ENCODE data around the gene MYL6B. TPM values are rescaled to one million over a fixed set of nuclear protein-coding genes. Genes with fewer than 3 reads are reported as not detected.
"Not testable (repeated sequence)": the region's sequence is repeated elsewhere in the genome, so short reads cannot be mapped to it uniquely, and the experiment has no call there.

The MYL6B gene
- total and polyA plus RNA-seq, 2 experiments from 2014 or later, result 80.6 to 83.9 TPM

- Histone ChIP-seq H3K27ac (no peak overlapping the region), H3K79me2 (peaks cover 11% of the 10 kb centered on the region), H3K9me3 (ENCODE audit: low read depth) (no peaks in the 10 kb centered on the region), H3K4me3 (no peak overlapping the region), H4K20me1 (ENCODE audit: insufficient read depth, poor library complexity, severe bottlenecking) (no peaks in the 10 kb centered on the region), H3K4me2 (no peak overlapping the region), H2AFZ (peak overlapping the region; percentile 72), H3K9me2 (replicated peaks; ENCODE audit: insufficient read depth) (no peaks in the 10 kb centered on the region), H3K4me1 (ENCODE audit: insufficient read depth) (peaks cover under 1% of the 10 kb centered on the region), H3K27me3 (no peaks in the 10 kb centered on the region), H3K36me3 (replicated peaks; ENCODE audit: insufficient read depth, low read depth) (no peaks in the 10 kb centered on the region)
- WGBS (ENCODE audit: low lambda C conversion rate, missing lambda C conversion rate), result 46% methylated on average over 1 of the region's 1 CpG
- DNase-seq (ENCODE audit: low spot score), result peak; percentile 92
- TF ChIP-seq EZH2 (IDR thresholded peaks at IDR 0.05; ENCODE audit: borderline replicate concordance), result no peak
- TF ChIP-seq EZH2phosphoT487 (IDR thresholded peaks at IDR 0.05; ENCODE audit: low read depth, severe bottlenecking, unreplicated experiment), result no peak
- TF ChIP-seq CTCF (IDR thresholded peaks at IDR 0.05; ENCODE audit: poor library complexity), result peak; percentile 88
These were observed 40.7 kb downstream of the MYL6B start for GRCh38 chr12:56193025-56193578.

- DNase-seq (ENCODE audit: low spot score), result peak; percentile 62
- not testable (repeated sequence) for H3K4me3 ChIP-seq; H3K4me2 ChIP-seq; H3K4me1 ChIP-seq (ENCODE audit: insufficient read depth); H3K27me3 ChIP-seq; H3K27ac ChIP-seq; H3K9me2 ChIP-seq (replicated peaks; ENCODE audit: insufficient read depth); H3K79me2 ChIP-seq; H2AFZ ChIP-seq; H3K36me3 ChIP-seq (replicated peaks; ENCODE audit: insufficient read depth, low read depth); H4K20me1 ChIP-seq (ENCODE audit: insufficient read depth, poor library complexity, severe bottlenecking); H3K9me3 ChIP-seq (ENCODE audit: low read depth)
- WGBS (ENCODE audit: low lambda C conversion rate, missing lambda C conversion rate), result 68% methylated on average over 11 of the region's 11 CpGs
These were observed 44.6 kb downstream of the MYL6B start for GRCh38 chr12:56196818-56197550.

GRCh38 chr12:56197921-56198635, 45.7 kb downstream of the MYL6B start:
- DNase-seq (ENCODE audit: low spot score), result no peak
- no peaks in the 10 kb centered on the region for H3K9me2 ChIP-seq (replicated peaks; ENCODE audit: insufficient read depth)
- no peaks in the 10 kb centered on the region for H3K36me3 ChIP-seq (replicated peaks; ENCODE audit: insufficient read depth, low read depth)
- H4K20me1 ChIP-seq (ENCODE audit: insufficient read depth, poor library complexity, severe bottlenecking), result no peaks in the 10 kb centered on the region
- no peaks in the 10 kb centered on the region for H3K27me3 ChIP-seq
- no peaks in the 10 kb centered on the region for H3K79me2 ChIP-seq
- H3K4me3 ChIP-seq, result no peak overlapping the region
- H3K4me2 ChIP-seq, result no peak overlapping the region
- 91% methylated on average over 9 of the region's 9 CpGs for WGBS (ENCODE audit: low lambda C conversion rate, missing lambda C conversion rate)
- no peaks in the 10 kb centered on the region for H3K4me1 ChIP-seq (ENCODE audit: insufficient read depth)
- H3K9me3 ChIP-seq (ENCODE audit: low read depth), result no peaks in the 10 kb centered on the region
- no peak for TF ChIP-seq CTCF (IDR thresholded peaks at IDR 0.05; ENCODE audit: poor library complexity)
- no peak for TF ChIP-seq EZH2 (IDR thresholded peaks at IDR 0.05; ENCODE audit: borderline replicate concordance)
- no peak for TF ChIP-seq EZH2phosphoT487 (IDR thresholded peaks at IDR 0.05; ENCODE audit: low read depth, severe bottlenecking, unreplicated experiment)
- no peak overlapping the region for H2AFZ ChIP-seq
- H3K27ac ChIP-seq, result no peak overlapping the region

GRCh38 chr12:56198836-56199235, 46.4 kb downstream of the MYL6B start:
- no peaks in the 10 kb centered on the region for H4K20me1 ChIP-seq (ENCODE audit: insufficient read depth, poor library complexity, severe bottlenecking)
- no peak overlapping the region for H3K27ac ChIP-seq
- TF ChIP-seq CTCF (IDR thresholded peaks at IDR 0.05; ENCODE audit: poor library complexity) (no peak), EZH2phosphoT487 (IDR thresholded peaks at IDR 0.05; ENCODE audit: low read depth, severe bottlenecking, unreplicated experiment) (no peak), EZH2 (IDR thresholded peaks at IDR 0.05; ENCODE audit: borderline replicate concordance) (no peak)
- no peaks in the 10 kb centered on the region for H3K27me3 ChIP-seq
- WGBS (ENCODE audit: low lambda C conversion rate, missing lambda C conversion rate), result 80% methylated on average over 1 of the region's 1 CpG
- H3K4me3 ChIP-seq, result no peak overlapping the region
- H3K9me3 ChIP-seq (ENCODE audit: low read depth), result no peaks in the 10 kb centered on the region
- H3K4me1 ChIP-seq (ENCODE audit: insufficient read depth), result no peaks in the 10 kb centered on the region
- no peaks in the 10 kb centered on the region for H3K79me2 ChIP-seq
- H3K9me2 ChIP-seq (replicated peaks; ENCODE audit: insufficient read depth), result no peaks in the 10 kb centered on the region
- no peak overlapping the region for H2AFZ ChIP-seq
- no peak overlapping the region for H3K4me2 ChIP-seq
- no peak for DNase-seq (ENCODE audit: low spot score)
- no peaks in the 10 kb centered on the region for H3K36me3 ChIP-seq (replicated peaks; ENCODE audit: insufficient read depth, low read depth)
